Measurements from ENCODE around the gene TRPM3.

- TF ChIP-seq EZH2 (optimal IDR thresholded peaks at IDR 0.05; ENCODE audit: low read depth, low read length) (no peak), CTCF (IDR thresholded peaks at IDR 0.05; ENCODE audit: low read length) (no peak), EZH2phosphoT487 (IDR thresholded peaks at IDR 0.05; ENCODE audit: low read length) (no peak)
Measured at GRCh38 chr9:70567511-70567910, 553.9 kb downstream of the TRPM3 start.
